Bone marrow (tissue), 2 donors: Measurements from ENCODE around the gene PRR9.

Source experiments
- DNase-seq, 2 donors: peaks; one replicate each; lab custom pipeline; 2025; lab: John Stamatoyannopoulos, UW

PRR9 gene

DNA sequence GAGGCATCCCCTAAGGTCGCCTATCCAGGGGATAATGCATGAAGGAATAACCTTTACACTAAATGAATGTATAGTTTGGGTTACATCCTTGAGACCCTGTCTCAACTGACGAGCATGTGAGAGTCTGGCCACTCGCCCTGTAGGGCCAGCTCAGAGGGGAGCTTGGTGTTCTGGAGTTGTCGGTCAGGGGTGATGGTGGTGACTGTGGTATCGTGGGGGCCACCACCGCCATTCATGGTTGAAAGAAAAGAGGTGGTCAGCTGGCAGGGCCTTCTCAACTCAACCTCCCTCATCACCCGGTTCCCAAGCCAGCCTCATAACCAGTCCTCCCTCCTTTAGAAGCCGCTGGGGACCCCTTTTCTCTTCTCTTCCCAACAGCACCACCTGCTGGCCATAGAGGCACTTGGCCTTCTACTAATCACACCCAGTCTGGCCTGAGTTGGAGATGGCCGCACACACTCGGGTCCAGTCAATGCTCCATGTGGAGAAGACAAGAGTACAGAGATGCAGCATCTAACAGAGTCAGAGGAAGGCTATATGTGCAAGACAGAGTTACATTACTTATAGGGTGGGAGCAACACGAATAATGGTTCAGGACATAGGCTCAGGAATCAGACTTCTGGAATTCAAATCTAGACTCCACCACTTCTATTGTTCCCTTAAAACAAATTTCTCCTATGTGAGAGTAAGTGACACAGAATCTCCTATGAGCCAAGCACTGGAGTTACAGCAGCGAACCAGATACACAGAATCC is 11.9 kb downstream of the PRR9 start:
- peak in 1 of 2 donors; percentile 12 for DNase-seq

GRCh38 chr1:153231363-153231762 is 14.0 kb downstream of the PRR9 start:
- no peak for DNase-seq

- no peak for DNase-seq
Observed at GRCh38 chr1:153231785-153232184, 14.4 kb downstream of the PRR9 start.

- no peak for DNase-seq
Observed at GRCh38 chr1:153232553-153232952, 15.2 kb downstream of the PRR9 start.

DNA sequence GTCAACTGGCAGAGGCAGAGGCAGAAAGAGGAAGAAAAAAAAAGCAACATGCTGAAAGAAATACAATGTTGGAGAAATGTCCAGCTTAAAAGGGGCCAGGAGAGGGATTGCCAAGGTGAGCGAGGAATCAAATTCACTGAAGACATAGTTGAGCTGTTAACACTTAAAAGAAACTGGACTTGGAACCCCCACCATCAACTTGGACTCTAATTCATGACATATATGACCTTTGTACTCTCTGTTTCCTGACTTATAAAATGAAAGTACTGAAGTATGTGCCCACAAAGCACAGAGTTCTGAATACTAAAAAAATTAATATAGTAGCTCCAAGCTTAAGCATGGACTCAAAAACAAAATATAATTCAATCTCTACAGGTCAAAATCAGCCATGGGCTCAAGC is 16.1 kb downstream of the PRR9 start:
- no peak for DNase-seq

DNA sequence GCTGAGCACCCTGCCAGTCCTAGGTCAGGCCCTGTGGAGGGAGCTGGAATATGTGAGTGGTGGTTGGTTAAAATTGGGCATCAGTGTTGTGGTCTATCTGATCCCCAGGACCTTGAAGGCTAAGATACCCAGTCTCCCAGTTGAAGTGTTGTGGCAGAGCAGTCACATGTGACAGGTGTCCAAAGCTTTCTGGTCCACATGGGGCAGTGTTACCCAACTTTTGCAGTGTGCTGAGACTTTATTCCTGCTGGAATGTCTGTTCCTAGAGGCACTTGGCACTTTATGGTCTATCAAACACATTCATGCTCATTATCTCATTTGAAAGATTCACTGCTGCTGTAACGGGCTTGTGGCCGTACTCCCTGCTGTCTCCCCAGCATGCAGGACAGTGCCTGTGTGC is 21.1 kb downstream of the PRR9 start:
- DNase-seq: no peak

GRCh38 chr1:153242160-153242559 is 24.8 kb downstream of the PRR9 start:
- DNase-seq: no peak

GRCh38 chr1:153245466-153245865 is 28.1 kb downstream of the PRR9 start:
- DNase-seq: no peak

DNA sequence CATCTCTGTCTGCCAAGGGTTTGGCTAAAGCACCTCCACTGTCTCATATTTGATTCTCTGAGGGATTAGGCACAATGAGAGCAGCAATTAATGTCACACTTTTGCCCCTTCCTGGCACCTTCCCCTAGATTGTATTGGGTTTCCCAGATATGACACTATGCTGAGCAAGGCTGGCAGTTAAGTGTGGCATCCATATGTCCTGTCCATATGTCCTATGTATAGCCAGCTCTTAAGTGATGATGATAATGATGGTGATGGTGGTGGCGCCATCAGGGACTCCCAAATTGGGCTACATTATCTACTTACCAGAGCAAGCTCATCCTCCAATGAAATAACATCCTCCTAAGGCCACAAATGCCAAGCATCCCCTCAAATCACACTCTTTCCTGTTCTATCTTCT is 28.6 kb downstream of the PRR9 start:
- no peak for DNase-seq

DNA sequence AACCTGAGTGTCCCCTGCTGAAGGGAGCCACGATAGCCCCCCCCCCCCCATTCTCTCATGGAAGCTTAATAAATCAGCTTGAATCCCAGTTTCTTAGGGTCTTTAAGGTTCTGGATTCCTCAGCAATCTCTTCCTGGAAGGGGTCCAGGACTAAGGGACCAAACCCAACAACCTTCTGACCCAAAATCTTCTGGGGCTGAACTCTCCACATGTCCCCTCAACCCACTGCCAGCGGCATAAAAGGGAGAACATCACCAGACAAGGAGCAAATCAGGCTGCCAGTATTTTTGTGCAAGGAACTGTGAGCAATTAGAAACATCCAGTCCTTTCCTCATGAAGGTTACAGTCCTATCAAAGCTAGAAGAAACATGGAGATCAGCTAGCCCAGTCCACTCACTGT is 29.4 kb downstream of the PRR9 start:
- DNase-seq: no peak

GRCh38 chr1:153248176-153248879 is 30.9 kb downstream of the PRR9 start:
- DNase-seq: no peak

DNA sequence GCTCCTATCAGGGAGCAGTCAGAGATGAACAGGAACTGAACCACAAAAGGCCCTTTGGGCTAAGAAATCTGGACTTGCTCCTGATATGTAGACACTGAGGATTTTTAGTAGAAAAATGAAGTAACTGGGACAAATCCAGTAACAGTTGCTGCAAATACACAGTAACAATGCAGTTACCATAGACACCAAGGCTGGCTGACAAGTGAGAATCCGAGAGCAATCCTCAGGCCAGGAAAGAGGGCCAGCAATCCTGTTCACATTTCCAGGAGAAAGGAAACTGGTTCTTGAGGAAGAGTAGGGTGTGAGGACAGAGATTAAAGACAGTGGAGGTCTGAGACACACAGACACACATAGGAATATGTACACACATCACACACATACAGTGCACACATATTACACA is 32.8 kb downstream of the PRR9 start:
- DNase-seq: no peak

- DNase-seq: no peak
Observed at GRCh38 chr1:153251087-153251486, 33.7 kb downstream of the PRR9 start.

DNA sequence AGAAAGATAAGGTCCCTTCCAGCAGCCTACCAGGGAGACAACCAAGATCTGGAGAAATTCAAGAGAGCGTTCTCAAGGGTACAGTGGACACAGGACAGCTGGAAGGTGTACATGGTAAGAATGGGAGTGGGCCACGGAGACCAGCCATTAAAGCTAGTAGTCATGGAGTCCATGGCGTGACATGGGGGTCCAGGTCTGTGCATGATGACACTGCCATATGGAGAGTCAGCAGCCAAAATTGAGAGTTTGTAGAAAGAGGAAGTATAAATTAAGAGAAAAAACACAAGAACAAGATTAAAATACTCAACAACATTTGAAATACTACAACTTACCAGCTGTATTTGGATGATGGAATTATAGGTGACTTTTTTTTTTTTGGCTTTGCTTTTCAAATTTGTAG is 34.2 kb downstream of the PRR9 start:
- DNase-seq: no peak

- no peak for DNase-seq
Observed at GRCh38 chr1:153251988-153252387, 34.6 kb downstream of the PRR9 start.

- DNase-seq: no peak
Observed at GRCh38 chr1:153253076-153253475, 35.7 kb downstream of the PRR9 start.

DNA sequence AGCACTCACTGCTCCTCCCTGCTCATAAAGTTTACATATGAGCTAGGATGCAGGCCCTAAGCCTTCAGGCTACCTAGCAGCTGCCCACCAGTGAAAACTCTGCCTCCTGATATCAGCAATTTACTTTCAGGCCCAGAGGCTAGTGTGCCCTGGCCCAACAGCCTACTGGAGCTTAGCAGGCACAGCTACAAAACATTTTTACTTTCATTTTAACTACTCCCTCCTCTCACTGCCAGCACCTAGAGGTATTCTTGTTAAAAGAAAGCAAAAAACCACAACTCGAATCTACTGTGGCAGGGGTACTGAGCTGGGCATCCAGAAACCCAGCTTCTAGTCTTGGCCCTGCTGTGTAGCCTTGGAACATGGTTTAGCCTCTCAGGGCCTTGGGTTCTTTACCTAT is 36.3 kb downstream of the PRR9 start:
- no peak for DNase-seq

- DNase-seq: no peak
Observed at GRCh38 chr1:153259387-153259786, 42.0 kb downstream of the PRR9 start, which contains the start of gene LORICRIN. Gene LORICRIN, plus strand, starts transcription at chr1:153259687. Its CDS starts 1,263 bp downstream, at chr1:153260950.

- no peak for DNase-seq
Observed at GRCh38 chr1:153260585-153261280, 43.3 kb downstream of the PRR9 start.

DNA sequence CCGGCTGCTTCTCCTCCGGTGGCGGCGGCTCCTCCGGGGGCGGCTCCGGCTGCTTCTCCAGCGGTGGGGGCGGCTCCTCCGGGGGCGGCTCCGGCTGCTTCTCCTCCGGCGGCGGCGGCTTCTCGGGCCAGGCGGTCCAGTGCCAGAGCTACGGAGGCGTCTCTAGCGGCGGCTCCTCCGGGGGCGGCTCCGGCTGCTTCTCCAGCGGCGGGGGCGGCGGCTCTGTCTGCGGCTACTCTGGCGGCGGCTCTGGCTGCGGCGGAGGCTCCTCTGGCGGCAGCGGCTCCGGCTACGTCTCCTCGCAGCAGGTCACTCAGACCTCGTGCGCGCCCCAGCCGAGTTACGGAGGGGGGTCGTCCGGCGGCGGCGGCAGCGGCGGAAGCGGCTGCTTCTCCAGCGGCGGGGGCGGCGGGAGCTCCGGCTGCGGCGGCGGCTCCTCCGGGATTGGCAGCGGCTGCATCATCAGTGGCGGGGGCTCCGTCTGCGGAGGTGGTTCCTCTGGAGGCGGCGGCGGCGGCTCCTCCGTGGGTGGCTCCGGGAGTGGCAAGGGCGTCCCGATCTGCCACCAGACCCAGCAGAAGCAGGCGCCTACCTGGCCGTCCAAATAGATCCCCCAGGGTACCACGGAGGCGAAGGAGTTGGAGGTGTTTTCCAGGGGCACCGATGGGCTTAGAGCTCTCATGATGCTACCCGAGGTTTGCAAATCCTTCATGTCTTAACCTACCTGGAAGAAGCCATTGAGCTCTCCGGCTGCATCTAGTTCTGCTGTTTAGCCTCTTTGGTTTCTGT is 44.1 kb downstream of the PRR9 start:
- no peak for DNase-seq

- DNase-seq: no peak
Observed at GRCh38 chr1:153262070-153262366, 44.6 kb downstream of the PRR9 start.

- no peak for DNase-seq
Observed at GRCh38 chr1:153262462-153263157, 45.2 kb downstream of the PRR9 start.
